SK-N-SH (cell line): ENCODE data around the gene DPY19L1. TPM values are rescaled to one million over a fixed set of nuclear protein-coding genes. Genes with fewer than 3 reads are reported as not detected.

ENCODE experiments used
- CTCF ChIA-PET: fragments of 300-600, 350-600 bp; formaldehyde crosslinking; extraction: SDS; loops from one replicate; lab custom pipeline; 2021; lab: Yijun Ruan, JAX
- POLR2A ChIA-PET: fragments of 350-600 bp; sonication (Branson Sonifier 250); formaldehyde crosslinking; extraction: SDS; loops from one replicate; lab custom pipeline; 2020; ENCODE audit warnings: antibody characterized with exemption, inconsistent platforms; lab: Yijun Ruan, JAX
- DNase-seq: peaks from one replicate; pipeline ENCODE4 v3.0.0; 2012
- H2AFZ ChIP-seq: fragments of 200-600 bp; sonication (generic); 2 replicates; pipeline ENCODE4 v1.8.1; 2016; ENCODE audit warnings: antibody characterized with exemption, mild to moderate bottlenecking, low read depth
- H3F3A ChIP-seq: fragments of 200-600 bp; sonication (generic); replicated peaks from 2 replicates; pipeline ENCODE3; 2016; ENCODE audit warnings: antibody characterized with exemption, mild to moderate bottlenecking; ENCODE audit not compliant: insufficient read depth
- H3K27ac ChIP-seq, 2 experiments: fragments of 200-500 bp in 1 of 2; fragments of 200-600 bp in 1 of 2; sonication (Bioruptor generic) in 1 of 2; sonication (generic), shearing (Covaris generic) in 1 of 2; 2 replicates each; pipeline versions ENCODE4 v1.5.1 to v1.6.1; 2014 to 2016; ENCODE audit warnings: low read depth in 2 of 2, inconsistent platforms in 1 of 2, low read length in 1 of 2, mild to moderate bottlenecking in 1 of 2, mixed read lengths in 1 of 2
- H3K27me3 ChIP-seq: fragments of 200-600 bp; sonication (generic), shearing (Covaris generic); 2 replicates; pipeline ENCODE4 v1.6.1; 2016; ENCODE audit warnings: mixed run types; ENCODE audit not compliant: insufficient read depth
- H3K36me3 ChIP-seq, 2 experiments: fragments of 200-500 bp in 1 of 2; fragments of 200-600 bp in 1 of 2; sonication (Bioruptor generic) in 1 of 2; sonication (generic) in 1 of 2; replicated peaks in 1 of 2; 2 replicates each; pipeline versions ENCODE3 to v1.5.1; 2014 to 2016; ENCODE audit warnings: low read length in 1 of 2, mild to moderate bottlenecking in 1 of 2; ENCODE audit not compliant: insufficient read depth in 2 of 2, control insufficient read depth in 1 of 2
- H3K4me1 ChIP-seq, 2 experiments: fragments of 200-500 bp in 1 of 2; fragments of 200-600 bp in 1 of 2; sonication (Bioruptor generic) in 1 of 2; sonication (generic), shearing (Covaris generic) in 1 of 2; 2 replicates each; pipeline versions ENCODE4 v1.5.1 to v1.6.1; 2014 to 2016; ENCODE audit warnings: low read depth in 1 of 2, low read length in 1 of 2, mixed run types in 1 of 2; ENCODE audit not compliant: insufficient read depth in 2 of 2, control insufficient read depth in 1 of 2
- H3K4me2 ChIP-seq: fragments of 200-600 bp; sonication (generic), shearing (Covaris generic); 2 replicates; pipeline ENCODE4 v1.6.1; 2017; ENCODE audit warnings: mixed run types
- H3K4me3 ChIP-seq, 2 experiments: fragments of 200-500 bp in 1 of 2; fragments of 200-600 bp in 1 of 2; sonication (Bioruptor generic) in 1 of 2; sonication (generic), shearing (Covaris generic) in 1 of 2; 2 replicates each; pipeline versions ENCODE4 v1.5.1 to v1.8.1; 2014 to 2016; ENCODE audit warnings: low read depth in 2 of 2, inconsistent platforms in 1 of 2, low read length in 1 of 2, mild to moderate bottlenecking in 1 of 2, mixed read lengths in 1 of 2, moderate library complexity in 1 of 2
- H3K79me2 ChIP-seq: fragments of 200-600 bp; sonication (generic); 2 replicates; pipeline ENCODE4 v1.8.1; 2017; ENCODE audit warnings: mild to moderate bottlenecking; ENCODE audit not compliant: insufficient read depth
- H3K9ac ChIP-seq: fragments of 200-600 bp; sonication (generic); 2 replicates; pipeline ENCODE4 v1.6.1; 2017; ENCODE audit warnings: mixed run types
- H3K9me2 ChIP-seq: fragments of 200-600 bp; sonication (generic); 2 replicates; pipeline ENCODE4 v1.6.1; 2017; ENCODE audit warnings: mixed run types
- H3K9me3 ChIP-seq: fragments of 200-600 bp; sonication (generic); 2 replicates; pipeline ENCODE4 v1.6.1; 2017; ENCODE audit warnings: mixed run types, mild to moderate bottlenecking, moderate library complexity
- H4K20me1 ChIP-seq: fragments of 200-600 bp; sonication (generic); 2 replicates; pipeline ENCODE4 v1.6.1; 2017; ENCODE audit warnings: mild to moderate bottlenecking, mixed run types; ENCODE audit not compliant: insufficient read depth
- FOSL2 ChIP-seq: IDR thresholded peaks from 2 replicates; pipeline ENCODE4 v1.4.0; 2012; ENCODE audit warnings: low read depth, mild to moderate bottlenecking, moderate library complexity, borderline replicate concordance
- GATA2 ChIP-seq: sonication (generic); formaldehyde crosslinking; IDR thresholded peaks from 2 replicates; pipeline ENCODE4 v1.5.0; 2020; ENCODE audit warnings: mild to moderate bottlenecking, missing genetic modification reagents
- JUND ChIP-seq: IDR thresholded peaks from 2 replicates; pipeline ENCODE4 v1.4.0; 2012
- NFIC ChIP-seq: IDR thresholded peaks from 2 replicates; pipeline ENCODE4 v1.4.0; 2012; ENCODE audit warnings: borderline replicate concordance
- RAD21 ChIP-seq: IDR thresholded peaks from 2 replicates; pipeline ENCODE4 v1.6.1; 2012; ENCODE audit warnings: mild to moderate bottlenecking, low read length
- SMC3 ChIP-seq: IDR thresholded peaks from 2 replicates; pipeline ENCODE4 v1.6.1; 2012; ENCODE audit warnings: low read depth, low read length, improper control_type of control experiment
- WGBS: methylation state at CpG from one replicate; pipeline ENCODE4 v1.1.6; 2017; ENCODE audit warnings: low lambda C conversion rate; 5-methylcytosine and 5-hydroxymethylcytosine counted together
- polyA plus RNA-seq, 3 experiments: library from polyadenylated mRNA; depleted of rRNA; stranded (reverse); fragments of >200 nt; gene quantifications; 2 replicates each; pipeline ENCODE4 v1.2.3, GENCODE V29; 2012
- TF ChIP-seq, protein P1 (sequence below): IDR thresholded peaks from 2 replicates; pipeline ENCODE4 v1.4.0; 2012; ENCODE audit warnings: low read depth
- TF ChIP-seq, protein P2 (sequence below): fragments of 200-600 bp; sonication (generic); IDR thresholded peaks from 2 replicates; pipeline ENCODE4 v1.6.1; 2017; ENCODE audit warnings: antibody characterized with exemption, mild to moderate bottlenecking, moderate library complexity
- TF ChIP-seq, protein P3 (sequence below): IDR thresholded peaks from 2 replicates; pipeline ENCODE4; 2012
- TF ChIP-seq, protein P4 (sequence below): fragments of 150-350 bp; IDR thresholded peaks from 2 replicates; pipeline ENCODE4 v1.6.1; 2017; ENCODE audit warnings: antibody characterized with exemption, low read length, low read depth, borderline replicate concordance

Gene DPY19L1
- polyA plus RNA-seq, 1 of the 3 experiments (the other 2 are of a cell fraction) = 27.7 TPM

DNA sequence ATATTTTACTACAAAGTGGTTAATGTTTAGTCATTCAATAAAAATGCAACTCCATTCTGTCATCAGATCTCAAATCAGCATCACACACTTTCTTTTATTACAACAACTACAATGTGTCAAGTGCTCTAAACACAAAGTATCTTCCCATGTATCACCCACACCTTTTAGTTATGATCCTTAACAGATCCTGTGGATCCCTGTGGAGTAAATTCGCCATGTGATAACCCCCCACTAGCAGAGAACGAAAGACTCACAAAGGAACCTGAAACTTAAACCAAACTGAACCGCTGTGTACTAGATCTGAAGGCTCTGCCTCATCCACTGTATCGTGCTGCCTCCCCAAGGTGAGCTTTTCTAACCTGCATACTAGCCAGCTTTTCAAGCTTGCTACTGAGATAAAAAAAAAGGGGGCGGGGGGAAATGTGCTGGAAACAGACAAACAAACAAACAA lies 1.7 kb downstream of the DPY19L1 start:
- no peaks in the 10 kb centered on the region for H3K9me3 ChIP-seq
- H4K20me1 ChIP-seq = peaks cover 52% of the 10 kb centered on the region
- CTCF ChIA-PET = interaction anchor here (0.7 to 2.0 kb wide), 4 partner anchors 208 to 715 kb away, joined by 3 to 16 read pairs (median 5); no protein-coding TSS in a partner anchor
- H3K4me1 ChIP-seq = peaks cover 0 to 22% of the 10 kb centered on the region in 2 experiments; a peak in 3 of 4 replicates
- 71% methylated on average over 5 of the region's 5 CpGs for WGBS
- no peaks in the 10 kb centered on the region for H3K9me2 ChIP-seq
- DNase-seq = no peak
- peak overlapping the region in 1 of 2 experiments; percentile 78; a peak in 2 of 4 replicates for H3K27ac ChIP-seq
- POLR2A ChIA-PET = no interaction called here
- peak overlapping the region; percentile 82; the same call in 1 of the 2 replicates for H3K9ac ChIP-seq
- H2AFZ ChIP-seq = no peak overlapping the region
- no peak for TF ChIP-seq GATA2 (CRISPR knock-in tag)
- peak; percentile 36; the same call in 1 of the 2 replicates for TF ChIP-seq SMC3
- TF ChIP-seq, protein P1, sequence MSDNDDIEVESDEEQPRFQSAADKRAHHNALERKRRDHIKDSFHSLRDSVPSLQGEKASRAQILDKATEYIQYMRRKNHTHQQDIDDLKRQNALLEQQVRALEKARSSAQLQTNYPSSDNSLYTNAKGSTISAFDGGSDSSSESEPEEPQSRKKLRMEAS = 0 out of 2 replicates have a peak, but pooled peaks have one; percentile 27
- 0 out of 2 replicates have a peak, but pooled peaks have one; percentile 21 for TF ChIP-seq FOSL2
- peak; percentile 66 for TF ChIP-seq RAD21
- peak; percentile 21; the same call in 1 of the 2 replicates for TF ChIP-seq JUND
- TF ChIP-seq, protein P2, sequence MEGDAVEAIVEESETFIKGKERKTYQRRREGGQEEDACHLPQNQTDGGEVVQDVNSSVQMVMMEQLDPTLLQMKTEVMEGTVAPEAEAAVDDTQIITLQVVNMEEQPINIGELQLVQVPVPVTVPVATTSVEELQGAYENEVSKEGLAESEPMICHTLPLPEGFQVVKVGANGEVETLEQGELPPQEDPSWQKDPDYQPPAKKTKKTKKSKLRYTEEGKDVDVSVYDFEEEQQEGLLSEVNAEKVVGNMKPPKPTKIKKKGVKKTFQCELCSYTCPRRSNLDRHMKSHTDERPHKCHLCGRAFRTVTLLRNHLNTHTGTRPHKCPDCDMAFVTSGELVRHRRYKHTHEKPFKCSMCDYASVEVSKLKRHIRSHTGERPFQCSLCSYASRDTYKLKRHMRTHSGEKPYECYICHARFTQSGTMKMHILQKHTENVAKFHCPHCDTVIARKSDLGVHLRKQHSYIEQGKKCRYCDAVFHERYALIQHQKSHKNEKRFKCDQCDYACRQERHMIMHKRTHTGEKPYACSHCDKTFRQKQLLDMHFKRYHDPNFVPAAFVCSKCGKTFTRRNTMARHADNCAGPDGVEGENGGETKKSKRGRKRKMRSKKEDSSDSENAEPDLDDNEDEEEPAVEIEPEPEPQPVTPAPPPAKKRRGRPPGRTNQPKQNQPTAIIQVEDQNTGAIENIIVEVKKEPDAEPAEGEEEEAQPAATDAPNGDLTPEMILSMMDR = peak; percentile 28
- TF ChIP-seq, protein P3, sequence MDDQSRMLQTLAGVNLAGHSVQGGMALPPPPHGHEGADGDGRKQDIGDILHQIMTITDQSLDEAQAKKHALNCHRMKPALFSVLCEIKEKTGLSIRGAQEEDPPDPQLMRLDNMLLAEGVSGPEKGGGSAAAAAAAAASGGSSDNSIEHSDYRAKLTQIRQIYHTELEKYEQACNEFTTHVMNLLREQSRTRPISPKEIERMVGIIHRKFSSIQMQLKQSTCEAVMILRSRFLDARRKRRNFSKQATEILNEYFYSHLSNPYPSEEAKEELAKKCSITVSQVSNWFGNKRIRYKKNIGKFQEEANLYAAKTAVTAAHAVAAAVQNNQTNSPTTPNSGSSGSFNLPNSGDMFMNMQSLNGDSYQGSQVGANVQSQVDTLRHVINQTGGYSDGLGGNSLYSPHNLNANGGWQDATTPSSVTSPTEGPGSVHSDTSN = 0 out of 2 replicates have a peak, but pooled peaks have one; percentile 1
- TF ChIP-seq, protein P4, sequence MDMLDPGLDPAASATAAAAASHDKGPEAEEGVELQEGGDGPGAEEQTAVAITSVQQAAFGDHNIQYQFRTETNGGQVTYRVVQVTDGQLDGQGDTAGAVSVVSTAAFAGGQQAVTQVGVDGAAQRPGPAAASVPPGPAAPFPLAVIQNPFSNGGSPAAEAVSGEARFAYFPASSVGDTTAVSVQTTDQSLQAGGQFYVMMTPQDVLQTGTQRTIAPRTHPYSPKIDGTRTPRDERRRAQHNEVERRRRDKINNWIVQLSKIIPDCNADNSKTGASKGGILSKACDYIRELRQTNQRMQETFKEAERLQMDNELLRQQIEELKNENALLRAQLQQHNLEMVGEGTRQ = no peak
- peak overlapping the region; percentile 87 for H3K4me2 ChIP-seq
- H3F3A ChIP-seq = peaks cover 17% of the 10 kb centered on the region
- H3K36me3 ChIP-seq = no peaks in the 10 kb centered on the region
- H3K79me2 ChIP-seq = peaks cover 63% of the 10 kb centered on the region
- H3K27me3 ChIP-seq = no peaks in the 10 kb centered on the region
- peak overlapping the region; percentile 64 to 96 for H3K4me3 ChIP-seq

DNA sequence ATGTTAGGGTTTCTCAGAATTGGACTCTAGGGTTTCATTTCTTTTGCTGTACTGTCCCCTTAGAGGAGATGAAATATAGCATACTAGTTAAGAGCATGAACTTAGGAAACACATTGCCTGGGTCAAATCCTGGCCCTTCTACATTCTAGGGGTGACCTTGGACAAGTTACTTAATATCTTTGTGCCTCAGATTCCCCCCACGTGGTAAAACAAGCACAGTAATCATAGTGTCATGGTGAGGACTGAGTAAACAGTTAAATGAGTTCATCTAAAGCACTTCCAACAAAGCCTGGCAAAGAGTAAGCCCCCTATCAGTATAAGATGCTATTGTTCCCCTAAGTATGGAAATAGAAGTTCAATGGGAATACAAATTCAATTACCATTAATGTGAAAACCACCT lies 5.1 kb downstream of the DPY19L1 start:
- no peak for DNase-seq
- Histone ChIP-seq H3K4me3 (no peak overlapping the region), H3K27me3 (no peaks in the 10 kb centered on the region), H3K79me2 (peaks cover 96% of the 10 kb centered on the region), H2AFZ (no peak overlapping the region), H3F3A (peaks cover 11% of the 10 kb centered on the region), H4K20me1 (peaks cover 74% of the 10 kb centered on the region), H3K4me1 (peaks cover 0 to 17% of the 10 kb centered on the region in 2 experiments; a peak in 3 of 4 replicates), H3K9me3 (no peaks in the 10 kb centered on the region), H3K9me2 (no peaks in the 10 kb centered on the region), H3K27ac (no peak overlapping the region), H3K36me3 (no peaks in the 10 kb centered on the region), H3K4me2 (no peak overlapping the region), H3K9ac (no peak overlapping the region)
- ChIA-PET POLR2A (no interaction called here), CTCF (no interaction called here)
- 20% methylated on average over 1 of the region's 1 CpG for WGBS
- TF ChIP-seq NFIC (no peak), SMC3 (no peak), JUND (no peak)
